ENCODE results near the gene VPS41. TPM values are rescaled to one million over a fixed set of nuclear protein-coding genes. Genes with fewer than 3 reads are reported as not detected.

The VPS41 gene
- total RNA-seq, 6 experiments from 2014 or later = 58.6 to 75.5 (median 64.4) TPM

DNA sequence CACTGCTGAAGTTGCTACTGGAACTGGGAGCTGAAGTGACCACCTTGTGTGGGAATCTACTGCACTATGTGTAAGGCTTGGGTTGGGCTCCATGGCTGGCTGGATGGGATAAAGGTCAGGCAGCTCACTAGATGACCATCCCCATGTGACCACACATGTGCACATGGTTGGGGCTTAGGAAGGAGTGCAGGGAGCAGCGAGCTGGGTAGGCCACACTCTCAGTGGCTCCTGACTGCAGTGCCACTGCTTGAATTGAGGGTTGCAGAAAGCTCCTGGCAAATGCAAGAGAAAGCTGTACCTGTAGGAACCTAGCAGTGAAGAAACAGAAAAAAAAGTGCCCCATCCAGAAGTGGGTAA is 230.3 kb downstream of the VPS41 start:
- Mint-ChIP-seq H3K36me3 (ENCODE audit: low read depth) (no peaks in the 10 kb centered on the region), H3K27me3 (ENCODE audit: insufficient read depth) (no peaks in the 10 kb centered on the region; the same call in 1 of the 2 replicates), H3K4me1 (ENCODE audit: low read depth) (peaks cover 10% of the 10 kb centered on the region), H3K4me3 (no peak overlapping the region), H3K9me3 (no peaks in the 10 kb centered on the region), H3K27ac (no peak overlapping the region)
- TF ChIP-seq, protein P1, sequence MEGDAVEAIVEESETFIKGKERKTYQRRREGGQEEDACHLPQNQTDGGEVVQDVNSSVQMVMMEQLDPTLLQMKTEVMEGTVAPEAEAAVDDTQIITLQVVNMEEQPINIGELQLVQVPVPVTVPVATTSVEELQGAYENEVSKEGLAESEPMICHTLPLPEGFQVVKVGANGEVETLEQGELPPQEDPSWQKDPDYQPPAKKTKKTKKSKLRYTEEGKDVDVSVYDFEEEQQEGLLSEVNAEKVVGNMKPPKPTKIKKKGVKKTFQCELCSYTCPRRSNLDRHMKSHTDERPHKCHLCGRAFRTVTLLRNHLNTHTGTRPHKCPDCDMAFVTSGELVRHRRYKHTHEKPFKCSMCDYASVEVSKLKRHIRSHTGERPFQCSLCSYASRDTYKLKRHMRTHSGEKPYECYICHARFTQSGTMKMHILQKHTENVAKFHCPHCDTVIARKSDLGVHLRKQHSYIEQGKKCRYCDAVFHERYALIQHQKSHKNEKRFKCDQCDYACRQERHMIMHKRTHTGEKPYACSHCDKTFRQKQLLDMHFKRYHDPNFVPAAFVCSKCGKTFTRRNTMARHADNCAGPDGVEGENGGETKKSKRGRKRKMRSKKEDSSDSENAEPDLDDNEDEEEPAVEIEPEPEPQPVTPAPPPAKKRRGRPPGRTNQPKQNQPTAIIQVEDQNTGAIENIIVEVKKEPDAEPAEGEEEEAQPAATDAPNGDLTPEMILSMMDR (IDR thresholded peaks at IDR 0.05) = no peak
- no peak for DNase-seq

DNA sequence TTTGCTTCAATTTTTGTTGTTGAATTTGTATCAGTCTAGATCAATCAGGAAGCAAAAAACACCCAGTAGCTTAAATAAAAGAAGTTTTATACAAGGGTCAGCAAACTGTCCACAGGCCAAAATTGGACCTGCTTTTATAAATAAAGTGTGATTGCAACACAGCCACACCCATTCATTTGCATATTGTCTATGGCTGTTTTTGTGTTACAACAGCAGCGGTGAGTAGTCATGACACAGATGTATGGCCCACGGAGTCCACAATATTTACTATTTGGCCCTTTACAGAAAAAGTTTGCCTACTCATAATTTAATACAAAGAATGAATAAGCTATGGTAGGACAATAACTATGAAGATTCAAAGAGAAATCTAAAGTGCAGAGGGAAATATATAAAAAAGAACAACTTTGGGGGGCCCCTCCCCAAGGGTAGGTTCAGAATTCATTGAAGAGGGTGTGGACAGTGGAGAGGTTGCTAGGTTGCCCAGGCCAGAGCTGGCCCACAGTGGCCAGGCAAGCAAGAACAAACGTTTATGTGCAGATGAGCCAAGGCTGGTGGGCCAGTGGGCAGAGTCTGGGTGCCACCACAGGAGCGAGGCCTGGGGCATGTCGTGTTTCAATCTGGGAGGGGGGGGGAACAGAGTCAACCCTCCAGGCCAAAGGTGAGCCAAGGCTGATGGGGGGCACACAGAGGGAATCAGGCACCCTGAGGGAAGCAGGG is 230.9 kb downstream of the VPS41 start:
- Mint-ChIP-seq H3K4me1 (ENCODE audit: low read depth) (peaks cover 12% of the 10 kb centered on the region), H3K27ac (no peak overlapping the region), H3K9me3 (no peaks in the 10 kb centered on the region), H3K27me3 (ENCODE audit: insufficient read depth) (no peaks in the 10 kb centered on the region; the same call in 1 of the 2 replicates), H3K36me3 (ENCODE audit: low read depth) (no peaks in the 10 kb centered on the region), H3K4me3 (no peak overlapping the region)
- no peak for DNase-seq
- TF ChIP-seq, protein P1 (IDR thresholded peaks at IDR 0.05) = no peak

DNA sequence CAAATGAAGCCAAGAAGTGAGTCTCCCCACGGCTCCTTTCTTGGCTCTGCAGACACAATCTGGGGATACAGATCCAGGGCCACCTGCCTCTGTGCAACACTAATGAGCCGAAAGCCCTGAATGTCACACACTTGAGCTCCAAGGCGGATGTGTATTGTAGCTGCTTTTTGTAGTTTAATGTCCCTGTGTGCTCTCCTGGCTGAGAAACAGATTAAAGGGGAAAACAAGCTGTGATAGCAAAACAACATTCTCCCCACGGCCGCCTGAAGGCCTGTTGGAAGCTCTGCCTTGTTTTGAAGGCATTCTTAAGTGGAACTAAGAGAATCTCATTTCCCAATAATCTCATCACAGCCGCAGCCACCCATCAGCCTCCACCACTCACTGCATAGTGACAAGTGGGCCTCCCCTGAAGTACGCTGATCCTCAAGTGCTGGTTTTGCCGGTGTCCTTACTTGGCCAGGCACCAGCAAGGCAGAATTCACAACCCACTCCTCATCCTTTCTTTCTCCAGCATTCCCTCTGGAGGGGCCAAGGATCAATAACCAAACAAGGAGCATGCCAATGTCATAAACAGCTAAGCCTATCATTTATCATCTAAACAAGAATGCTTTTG is 233.4 kb downstream of the VPS41 start:
- no peaks in the 10 kb centered on the region; the same call in 1 of the 2 replicates for H3K9me3 Mint-ChIP-seq
- TF ChIP-seq, protein P1 (IDR thresholded peaks at IDR 0.05) = no peak
- no peak overlapping the region for H3K4me3 Mint-ChIP-seq
- no peak overlapping the region for H3K27ac Mint-ChIP-seq
- peaks cover 12% of the 10 kb centered on the region for H3K4me1 Mint-ChIP-seq (ENCODE audit: low read depth)
- no peaks in the 10 kb centered on the region for H3K36me3 Mint-ChIP-seq (ENCODE audit: low read depth)
- no peak for DNase-seq
- no peaks in the 10 kb centered on the region; the same call in 1 of the 2 replicates for H3K27me3 Mint-ChIP-seq (ENCODE audit: insufficient read depth)

DNA sequence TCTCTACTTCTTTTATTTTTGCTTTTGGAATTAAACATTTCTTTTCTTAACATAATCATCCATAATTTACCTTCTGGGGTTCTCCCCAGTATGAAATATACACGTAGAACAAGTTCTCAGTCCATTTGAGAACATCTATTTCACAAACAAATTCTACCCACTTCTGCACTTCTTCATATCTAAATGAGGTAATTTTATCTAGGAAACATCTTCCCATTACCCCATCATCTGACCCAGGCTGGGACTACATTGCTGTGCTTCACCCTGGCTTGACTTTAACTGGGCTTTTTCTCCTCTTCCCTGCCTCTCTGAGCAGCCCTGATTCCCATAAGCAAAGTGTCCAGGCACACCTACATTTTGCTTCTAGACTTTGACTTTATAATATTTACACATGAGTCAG is 234.5 kb downstream of the VPS41 start:
- Mint-ChIP-seq H3K36me3 (ENCODE audit: low read depth) (no peaks in the 10 kb centered on the region), H3K9me3 (no peaks in the 10 kb centered on the region; the same call in 1 of the 2 replicates), H3K27me3 (ENCODE audit: insufficient read depth) (no peaks in the 10 kb centered on the region; the same call in 1 of the 2 replicates), H3K27ac (peak overlapping the region; percentile 20; the same call in 1 of the 2 replicates), H3K4me1 (ENCODE audit: low read depth) (peaks cover 12% of the 10 kb centered on the region), H3K4me3 (no peak overlapping the region)
- no peak for DNase-seq
- TF ChIP-seq, protein P1 (IDR thresholded peaks at IDR 0.05) = no peak

DNA sequence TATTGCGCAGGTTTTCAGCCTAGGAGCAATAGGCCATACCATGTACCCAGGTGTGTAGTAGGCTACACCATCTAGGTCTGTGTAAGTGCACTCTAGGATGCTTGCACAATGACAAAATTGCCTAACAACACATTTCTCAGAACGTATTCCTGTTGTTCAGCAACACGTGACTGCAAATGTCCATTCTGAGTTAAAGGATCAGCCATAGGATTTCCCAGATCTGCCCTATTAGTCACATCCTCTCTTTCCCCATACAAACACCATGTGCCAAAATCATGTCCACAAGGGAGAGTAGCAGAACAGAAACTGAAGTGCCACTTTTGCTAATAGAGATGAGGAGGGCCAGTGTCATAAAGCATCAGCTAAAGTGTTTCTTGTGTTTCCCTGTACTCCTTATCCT is 235.2 kb downstream of the VPS41 start:
- Mint-ChIP-seq H3K27ac (no peak overlapping the region), H3K4me1 (ENCODE audit: low read depth) (peaks cover 12% of the 10 kb centered on the region)

More for the DNA sequence above, 235.2 kb downstream of the VPS41 start:
- Mint-ChIP-seq H3K9me3 (no peaks in the 10 kb centered on the region; the same call in 1 of the 2 replicates), H3K27me3 (ENCODE audit: insufficient read depth) (no peaks in the 10 kb centered on the region; the same call in 1 of the 2 replicates), H3K36me3 (ENCODE audit: low read depth) (no peaks in the 10 kb centered on the region), H3K4me3 (no peak overlapping the region)
- TF ChIP-seq, protein P1 (IDR thresholded peaks at IDR 0.05) = no peak
- peak; percentile 76 for DNase-seq

Other genes with a start within 250 kb of the VPS41 start
- not detected for gene POU6F2, start 68.7 kb upstream of the VPS41 start, total RNA-seq (2021; fragmentation: NEBNext Ultra II Directional; extraction: Animal tissue kit (Norgen Biotek cat#: 25700))